ENCODE measurements around the gene ZNF414. TPM values are rescaled to one million over a fixed set of nuclear protein-coding genes. Genes with fewer than 3 reads are reported as not detected.

ZNF414 gene
- total and polyA plus RNA-seq, 2 of the 4 experiments (the other 2 are of a cell fraction), result 3.2 to 14.2 TPM

GRCh38 chr19:8484331-8484894, 29.6 kb downstream of the ZNF414 start:
- TF ChIP-seq RFX5 (IDR thresholded peaks at IDR 0.05; ENCODE audit: low read depth, low read length) (no peak), MAZ (IDR thresholded peaks at IDR 0.05; ENCODE audit: borderline replicate concordance, low read depth, low read length) (no peak), FOS (IDR thresholded peaks at IDR 0.05; ENCODE audit: low read depth, low read length) (no peak), RAD21 (IDR thresholded peaks at IDR 0.05; ENCODE audit: low read length) (no peak), SMC3 (IDR thresholded peaks at IDR 0.05; ENCODE audit: low read depth, low read length) (no peak), USF2 (IDR thresholded peaks at IDR 0.05; ENCODE audit: low read depth, low read length) (no peak), CTCF (conservative IDR thresholded peaks at IDR 0.05; ENCODE audit: low read depth, low read length) (no peak), ELK1 (IDR thresholded peaks at IDR 0.05; ENCODE audit: borderline replicate concordance, low read depth, low read length) (no peak), BHLHE40 (IDR thresholded peaks at IDR 0.05; ENCODE audit: low read depth, low read length) (no peak), RCOR1 (IDR thresholded peaks at IDR 0.05; ENCODE audit: insufficient replicate concordance, low read length) (no peak), POLR2A (IDR thresholded peaks at IDR 0.05; ENCODE audit: low read depth, low read length) (no peak), NFE2L2 (IDR thresholded peaks at IDR 0.05; ENCODE audit: low read depth, low read length) (no peak), CEBPB (IDR thresholded peaks at IDR 0.05; ENCODE audit: low read depth, low read length) (no peak), MXI1 (IDR thresholded peaks at IDR 0.05; ENCODE audit: borderline replicate concordance, low read depth, low read length) (no peak), CHD1 (IDR thresholded peaks at IDR 0.05; ENCODE audit: low read depth, low read length) (no peak), MAFK (IDR thresholded peaks at IDR 0.05; ENCODE audit: low read depth, low read length) (no peak)
- DNase-seq, result no peak
- H3K23ac ChIP-seq (ENCODE audit: low read depth, low read length), result no peak overlapping the region
- no peak overlapping the region for H3K9ac ChIP-seq (ENCODE audit: low read depth, low read length)
- H2AK5ac ChIP-seq (ENCODE audit: low read depth, low read length), result no peak overlapping the region
- WGBS, 2 experiments (ENCODE audit: extremely low coverage in 2 of 2, insufficient read length in 1 of 2), result 94% methylated on average over 9 of the region's 18 CpGs; no CpG with 5 or more reads in 1 of the 2 experiments
- no peak overlapping the region for H3K14ac ChIP-seq (replicated peaks; ENCODE audit: low read depth, low read length)
- H3K9me1 ChIP-seq (ENCODE audit: insufficient read depth, low read length), result peaks cover 11% of the 10 kb centered on the region; the same call in 1 of the 2 replicates
- no peaks in the 10 kb centered on the region for H3K9me3 ChIP-seq (ENCODE audit: control insufficient read depth, insufficient read depth, low read length)
- H2BK5ac ChIP-seq (ENCODE audit: low read depth, low read length, poor library complexity, severe bottlenecking), result no peak overlapping the region
- in situ Hi-C loops (cut with MboI; ENCODE audit: low sequenced_read_pairs), result no loop called here
- ChIA-PET CTCF (no interaction called here), POLR2A (ENCODE audit: unreplicated experiment) (no interaction called here)
- H3K4me3 ChIP-seq (ENCODE audit: insufficient read depth, low read depth, low read length), result no peak overlapping the region
- no peaks in the 10 kb centered on the region for H3K27me3 ChIP-seq (ENCODE audit: control insufficient read depth, insufficient read depth, low read length)
- no peaks in the 10 kb centered on the region for H3K4me1 ChIP-seq (ENCODE audit: control insufficient read depth, insufficient read depth, low read length)
- no peak overlapping the region for H3K4ac ChIP-seq (ENCODE audit: low read depth, low read length)
- no peak overlapping the region for H2AFZ ChIP-seq (replicated peaks; ENCODE audit: low read length, poor library complexity)
- intact Hi-C loops (cut with micrococcal nuclease), result no loop called here
- H2BK20ac ChIP-seq (ENCODE audit: low read depth, low read length), result no peak overlapping the region
- no peak overlapping the region for H4K91ac ChIP-seq (ENCODE audit: insufficient read depth, low read depth, low read length)
- peaks cover 69% of the 10 kb centered on the region for H3K36me3 ChIP-seq (ENCODE audit: control insufficient read depth, insufficient read depth, low read length)
- no peak for ATAC-seq (ENCODE audit: low read depth)
- dilution Hi-C loops (cut with HindIII; ENCODE audit: low sequenced_read_pairs, unreplicated experiment), result no loop called here
- no peak overlapping the region for H2BK15ac ChIP-seq (ENCODE audit: low read depth, low read length)
- H3K18ac ChIP-seq (ENCODE audit: low read depth, low read length), result no peak overlapping the region
- no peak overlapping the region for H2AK9ac ChIP-seq (replicated peaks; ENCODE audit: low read depth, low read length, poor library complexity)
- no peak overlapping the region for H2BK120ac ChIP-seq (ENCODE audit: low read depth, low read length)
- peaks cover 22 to 80% of the 10 kb centered on the region in 2 experiments for H3K79me1 ChIP-seq (ENCODE audit: low read depth in 1 of 2, low read length in 2 of 2)
- H3K27ac ChIP-seq (ENCODE audit: insufficient read depth, low read length), result no peak overlapping the region
- H4K8ac ChIP-seq (ENCODE audit: low read depth in 2 of 2, low read length in 2 of 2), result no peak overlapping the region
- no peak overlapping the region for H3K56ac ChIP-seq (ENCODE audit: extremely low read depth, insufficient read depth, low read length)
- no peak overlapping the region for H3K4me2 ChIP-seq (ENCODE audit: low read depth, low read length)
- no TSS peak for BruUV-seq (replicated peaks)
- no peak overlapping the region for H4K5ac ChIP-seq (ENCODE audit: low read depth, low read length)
- peaks cover 72% of the 10 kb centered on the region for H4K20me1 ChIP-seq (ENCODE audit: insufficient read depth, low read length)

Data from IMR-90 (cell line).